Common myeloid progenitor, CD34-positive (primary cell): Measurements from ENCODE around the gene TMEM198.

ENCODE experiments used
- CTCF ChIA-PET: fragments of 350-600 bp; sonication (Branson Sonifier 250); formaldehyde crosslinking; loops from one replicate; lab custom pipeline; 2021; ENCODE audit warnings: antibody characterized with exemption; lab: Charles Lee
- POLR2A ChIA-PET: fragments of 350-600 bp; sonication (Branson Sonifier 250); formaldehyde crosslinking; loops from one replicate; lab custom pipeline; 2021; ENCODE audit warnings: antibody characterized with exemption; lab: Charles Lee
- DNase-seq, 3 donors: peaks; one replicate each; pipeline versions ENCODE4 v3.0.0 to v3.0.0-alpha.2; 2013
- H3K27ac ChIP-seq, 2 experiments: 1 replicate in 1 of 2; 2 replicates in 1 of 2; pipeline ENCODE4 v1.7.0; 2013; ENCODE audit warnings: inconsistent platforms in 2 of 2, low read length in 2 of 2, mild to moderate bottlenecking in 2 of 2, low read depth in 1 of 2, moderate library complexity in 1 of 2; ENCODE audit not compliant: severe bottlenecking in 2 of 2, insufficient read depth in 1 of 2, poor library complexity in 1 of 2
- H3K27me3 ChIP-seq, 5 experiments: replicated peaks in 2 of 5; 1 replicate in 3 of 5; 2 replicates in 2 of 5; pipeline versions ENCODE4 v1.6.1 to v1.7.0; 2013; ENCODE audit warnings: low read length in 4 of 5, mild to moderate bottlenecking in 2 of 5, moderate library complexity in 2 of 5, inconsistent platforms in 1 of 5; ENCODE audit not compliant: insufficient read depth in 5 of 5, control insufficient read depth in 4 of 5
- H3K36me3 ChIP-seq, 4 experiments: 1 replicate in 2 of 4; 2 replicates in 2 of 4; pipeline versions ENCODE4 v1.6.1 to v1.7.0; 2013; ENCODE audit warnings: low read length in 3 of 4, control low read depth in 1 of 4, mild to moderate bottlenecking in 1 of 4; ENCODE audit not compliant: control insufficient read depth in 4 of 4, insufficient read depth in 4 of 4
- H3K4me1 ChIP-seq, 4 experiments: 1 replicate in 3 of 4; 2 replicates in 1 of 4; pipeline versions ENCODE4 v1.6.1 to v1.7.1; 2013; ENCODE audit warnings: low read length in 3 of 4, mild to moderate bottlenecking in 3 of 4, control low read depth in 1 of 4, inconsistent platforms in 1 of 4, moderate library complexity in 1 of 4; ENCODE audit not compliant: control insufficient read depth in 4 of 4, insufficient read depth in 4 of 4; ENCODE audit errors: control extremely low read depth in 1 of 4
- H3K4me3 ChIP-seq, 7 experiments: 1 replicate in 4 of 7; 2 replicates in 3 of 7; pipeline versions ENCODE4 v1.5.1 to v1.7.0; 2013; ENCODE audit warnings: mild to moderate bottlenecking in 7 of 7, low read length in 6 of 7, moderate library complexity in 6 of 7, inconsistent platforms in 2 of 7, low read depth in 2 of 7, control low read depth in 1 of 7; ENCODE audit not compliant: insufficient read depth in 4 of 7, control insufficient read depth in 1 of 7; ENCODE audit errors: extremely low read depth in 1 of 7
- H3K9me3 ChIP-seq, 5 experiments: 1 replicate in 4 of 5; 2 replicates in 1 of 5; pipeline versions ENCODE4 v1.6.1 to v1.7.1; 2013; ENCODE audit warnings: low read length in 4 of 5, mild to moderate bottlenecking in 2 of 5, inconsistent platforms in 1 of 5, low read depth in 1 of 5, moderate library complexity in 1 of 5; ENCODE audit not compliant: control insufficient read depth in 4 of 5, insufficient read depth in 2 of 5; ENCODE audit errors: control extremely low read depth in 1 of 5
- WGBS: methylation state at CpG from one replicate; pipeline ENCODE4 v1.1.5; 2013; ENCODE audit not compliant: insufficient coverage; 5-methylcytosine and 5-hydroxymethylcytosine counted together

The TMEM198 gene

GRCh38 chr2:219561179-219562048, 17.6 kb downstream of the TMEM198 start:
- 98% methylated on average over 21 of the region's 24 CpGs for WGBS

DNA sequence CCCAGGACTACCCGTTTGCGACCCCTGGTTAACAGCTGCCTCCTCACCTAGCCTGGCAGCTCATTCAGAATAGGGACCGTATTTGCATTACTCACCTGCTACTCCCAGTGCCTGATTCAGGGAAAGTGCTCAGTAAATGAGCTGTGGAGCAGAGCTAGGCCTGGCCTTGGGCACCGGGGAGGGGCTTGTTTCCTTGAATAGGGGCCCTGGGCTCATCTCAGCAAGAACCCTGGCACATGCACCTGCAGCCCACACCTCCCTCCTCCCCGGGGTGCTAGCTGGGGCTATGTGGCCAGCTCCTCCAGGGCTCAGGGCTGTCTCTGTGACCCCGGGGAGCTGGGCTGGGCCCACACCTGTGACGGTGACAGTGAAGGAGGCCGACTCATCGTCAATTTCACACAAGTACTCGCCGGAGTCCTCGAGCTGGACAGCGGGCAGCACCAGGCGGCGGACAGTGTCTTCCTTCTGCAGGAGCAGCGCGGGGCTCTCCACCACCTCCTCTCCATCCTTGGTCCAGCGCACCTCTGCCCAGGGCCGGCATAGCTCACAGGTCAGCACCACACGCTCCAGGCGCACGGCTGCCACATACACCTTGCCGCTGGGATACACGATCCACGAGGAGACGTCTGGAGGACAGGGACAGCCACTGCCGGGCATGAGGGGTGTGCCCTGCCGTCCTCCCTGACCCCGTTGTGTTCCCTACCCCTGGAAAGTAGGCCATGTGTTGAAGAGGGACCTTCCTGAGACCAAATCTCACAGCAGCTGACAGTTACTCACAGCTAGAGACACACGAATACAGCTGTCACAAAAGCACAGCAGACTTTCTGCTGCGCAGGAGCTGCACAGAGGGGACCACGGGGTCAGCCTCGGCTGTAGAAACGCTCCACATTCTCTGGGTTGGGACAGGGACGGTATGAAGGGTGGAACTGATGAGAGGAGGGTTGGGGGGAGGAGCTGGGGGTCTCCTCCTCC, 18.5 kb downstream of the TMEM198 start:
- no peaks in the 10 kb centered on the region for H3K9me3 ChIP-seq
- no peak for DNase-seq
- POLR2A ChIA-PET: no interaction called here
- H3K27ac ChIP-seq: no peak overlapping the region
- CTCF ChIA-PET: interaction anchor here (0.8 to 14.3 kb wide), 8 partner anchors 9 to 159 kb away, joined by 3 to 117 read pairs (median 21); partner anchors contain the start of genes CHPF, OBSL1, STK11IP and TMEM198
- H3K4me3 ChIP-seq: no peak overlapping the region
- peaks cover 0 to 33% (median 17%) of the 10 kb centered on the region in 4 experiments for H3K36me3 ChIP-seq
- H3K27me3 ChIP-seq: no peaks in the 10 kb centered on the region
- H3K4me1 ChIP-seq: no peaks in the 10 kb centered on the region
- WGBS: 96% methylated on average over 31 of the region's 35 CpGs

More at GRCh38 chr2:219561179-219562048, 17.6 kb downstream of the TMEM198 start:
- H3K4me3 ChIP-seq: no peak overlapping the region
- H3K27me3 ChIP-seq: no peaks in the 10 kb centered on the region
- no peak overlapping the region for H3K27ac ChIP-seq
- ChIA-PET POLR2A (interaction anchor here (0.6 kb wide), 1 partner anchor 566 kb away, joined by 4 read pairs; no protein-coding TSS in a partner anchor), CTCF (interaction anchor here (0.7 to 14.3 kb wide), 15 partner anchors 10 to 158 kb away, joined by 3 to 117 read pairs (median 8); partner anchors contain the start of genes CHPF, OBSL1, STK11IP and TMEM198)
- H3K9me3 ChIP-seq: no peaks in the 10 kb centered on the region
- no peak for DNase-seq
- H3K4me1 ChIP-seq: no peaks in the 10 kb centered on the region
- peaks cover 0 to 26% (median 14%) of the 10 kb centered on the region in 4 experiments for H3K36me3 ChIP-seq

- Histone ChIP-seq H3K4me1 (no peaks in the 10 kb centered on the region), H3K36me3 (peaks cover 0 to 42% (median 23%) of the 10 kb centered on the region in 4 experiments), H3K27ac (no peak overlapping the region), H3K9me3 (no peaks in the 10 kb centered on the region), H3K4me3 (no peak overlapping the region), H3K27me3 (no peaks in the 10 kb centered on the region)
- WGBS: 97% methylated on average over 19 of the region's 20 CpGs
- POLR2A ChIA-PET: interaction anchor here (0.6 kb wide), 1 partner anchor 15 kb away, joined by 3 read pairs; no protein-coding TSS in a partner anchor
- no peak for DNase-seq
- CTCF ChIA-PET: interaction anchor here (1.6 to 14.3 kb wide), 5 partner anchors 13 to 78 kb away, joined by 5 to 117 read pairs (median 26); partner anchors contain the start of genes CHPF, STK11IP and TMEM198
Measured at GRCh38 chr2:219563271-219563928, 19.6 kb downstream of the TMEM198 start.

- 99% methylated on average over 21 of the region's 21 CpGs for WGBS
- CTCF ChIA-PET: interaction anchor here (1.2 to 14.3 kb wide), 4 partner anchors 13 to 71 kb away, joined by 3 to 117 read pairs (median 4); partner anchors contain the start of genes CHPF and TMEM198
- no peaks in the 10 kb centered on the region for H3K27me3 ChIP-seq
Measured at GRCh38 chr2:219565130-219566080, 21.6 kb downstream of the TMEM198 start.

DNA sequence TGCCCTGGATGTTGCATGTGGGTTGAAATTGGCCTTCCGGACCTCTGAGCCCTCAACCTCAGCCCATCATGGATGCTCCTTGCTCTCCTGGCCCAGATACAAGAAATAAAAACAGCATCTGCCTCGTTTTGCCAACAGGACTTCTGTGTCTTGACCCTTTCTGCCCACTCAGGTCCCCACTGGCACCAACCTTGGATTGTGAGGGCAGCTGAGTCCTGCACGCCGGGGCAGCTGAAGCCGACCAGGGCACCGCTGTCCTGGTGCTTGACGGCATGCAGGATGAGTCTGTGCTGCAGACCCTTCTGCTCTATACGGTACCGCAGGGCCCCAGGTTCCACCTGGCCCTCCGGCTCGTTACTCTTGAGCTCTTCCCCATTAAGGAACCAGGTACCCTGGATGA, 22.8 kb downstream of the TMEM198 start:
- peaks cover 0 to 45% (median 28%) of the 10 kb centered on the region in 4 experiments for H3K36me3 ChIP-seq
- 95% methylated on average over 11 of the region's 11 CpGs for WGBS
- no peak overlapping the region for H3K27ac ChIP-seq
- H3K27me3 ChIP-seq: no peaks in the 10 kb centered on the region
- peaks cover 0 to 12% (median 11%) of the 10 kb centered on the region in 4 experiments for H3K4me1 ChIP-seq
- POLR2A ChIA-PET: no interaction called here
- no peaks in the 10 kb centered on the region for H3K9me3 ChIP-seq
- DNase-seq: no peak
- no peak overlapping the region for H3K4me3 ChIP-seq
- CTCF ChIA-PET: interaction anchor here (1.4 to 14.3 kb wide), 3 partner anchors 14 to 76 kb away, joined by 3 to 117 read pairs (median 3); partner anchors contain the start of genes CHPF and TMEM198

More at GRCh38 chr2:219565130-219566080, 21.6 kb downstream of the TMEM198 start:
- DNase-seq: no peak
- no peak overlapping the region for H3K27ac ChIP-seq
- H3K4me1 ChIP-seq: peaks cover 0 to 7% (median 5%) of the 10 kb centered on the region in 4 experiments
- peaks cover 0 to 45% (median 28%) of the 10 kb centered on the region in 4 experiments for H3K36me3 ChIP-seq
- no peak overlapping the region for H3K4me3 ChIP-seq
- POLR2A ChIA-PET: no interaction called here
- H3K9me3 ChIP-seq: no peaks in the 10 kb centered on the region
